Stimulated activated naive CD4-positive, alpha-beta T cell treated with Interleukin-2 at 50 U/mL for 16 hours (primary cell): ENCODE results near the gene ILKAP.

Experiments used
- DNase-seq: peaks from one replicate; lab custom pipeline; 2025; lab: John Stamatoyannopoulos, UW

ILKAP gene

GRCh38 chr2:238203094-238203972 lies at the start of gene ILKAP:
Gene ILKAP (minus strand): TSS chr2:238203695. CDS start chr2:238203553, 142 bp downstream.
- DNase-seq, result peak; percentile 85

- DNase-seq, result no peak
These were observed 49.5 kb upstream of the ILKAP start for GRCh38 chr2:238252766-238253630.

- DNase-seq, result no peak
These were observed 48.5 kb upstream of the ILKAP start for GRCh38 chr2:238251986-238252385.

- DNase-seq, result no peak
These were observed 47.8 kb upstream of the ILKAP start for GRCh38 chr2:238251331-238251730.

- no peak for DNase-seq
These were observed 47.4 kb upstream of the ILKAP start for GRCh38 chr2:238250896-238251295.

GRCh38 chr2:238247841-238248453 lies 44.5 kb upstream of the ILKAP start:
- no peak for DNase-seq

- DNase-seq, result no peak
These were observed 43.7 kb upstream of the ILKAP start for GRCh38 chr2:238247002-238247822.

GRCh38 chr2:238244151-238244550 lies 40.7 kb upstream of the ILKAP start:
- no peak for DNase-seq

- no peak for DNase-seq
These were observed 40.1 kb upstream of the ILKAP start for GRCh38 chr2:238243496-238244076.

- no peak for DNase-seq
These were observed 39.4 kb upstream of the ILKAP start for GRCh38 chr2:238242731-238243495.

GRCh38 chr2:238241970-238242369 lies 38.5 kb upstream of the ILKAP start:
- DNase-seq, result no peak

- DNase-seq, result peak; percentile 8
These were observed 37.5 kb upstream of the ILKAP start for GRCh38 chr2:238240757-238241711.

- DNase-seq, result peak; percentile 74
These were observed 36.6 kb upstream of the ILKAP start, which contains the start of gene HES6 for GRCh38 chr2:238239863-238240756. Gene HES6 (minus strand): TSS chr2:238240038. CDS start chr2:238239905, 133 bp downstream.

GRCh38 chr2:238239543-238239862 lies 36.0 kb upstream of the ILKAP start:
- peak; percentile 41 for DNase-seq

GRCh38 chr2:238238766-238239542 lies 35.5 kb upstream of the ILKAP start:
- peak; percentile 12 for DNase-seq

GRCh38 chr2:238238311-238238765 lies 34.8 kb upstream of the ILKAP start:
- no peak for DNase-seq

GRCh38 chr2:238237431-238238135 lies 34.1 kb upstream of the ILKAP start:
- no peak for DNase-seq
